PC-3 (cell line): ENCODE results near the gene CD44. TPM values are rescaled to one million over a fixed set of nuclear protein-coding genes. Genes with fewer than 3 reads are reported as not detected.

Experiments used
- ATAC-seq: fragments of 200-7000 bp; cut with Tn5 transposase; 2 replicates; pipeline ENCODE4 v1.9.1; 2020; ENCODE audit warnings: mild to moderate bottlenecking, moderate library complexity
- BruUV-seq: library from RNA; stranded (reverse); fragments of 400-500 nt; replicated peaks from 2 replicates; lab custom pipeline; 2021; lab: Mats Ljungman, UMichigan
- CTCF ChIA-PET: fragments of 300-600 bp; sonication (Branson Sonifier 250); formaldehyde crosslinking; loops from one replicate; lab custom pipeline; 2022; ENCODE audit warnings: antibody characterized with exemption; lab: Charles Lee
- POLR2A ChIA-PET: fragments of 300-600 bp; sonication (Branson Sonifier 250); formaldehyde crosslinking; loops from one replicate; lab custom pipeline; 2022; ENCODE audit warnings: antibody characterized with exemption; ENCODE audit not compliant: unreplicated experiment; lab: Charles Lee
- DNase-seq: peaks from one replicate; pipeline ENCODE4 v3.0.0-alpha.2; 2015
- H2AFZ ChIP-seq: fragments of 300-600 bp; sonication (generic); 2 replicates; pipeline ENCODE4 v1.6.0; 2016; ENCODE audit warnings: antibody characterized with exemption, low read length
- H3F3A ChIP-seq: fragments of 300-600 bp; sonication (generic); one replicate; pipeline ENCODE4 v1.6.0; 2017; ENCODE audit warnings: antibody characterized with exemption, low read length, control low read depth, mild to moderate bottlenecking; ENCODE audit not compliant: unreplicated experiment
- H3K27ac ChIP-seq: fragments of 300-600 bp; sonication (generic); 2 replicates; pipeline ENCODE4 v1.5.1; 2016; ENCODE audit warnings: mild to moderate bottlenecking, low read length
- H3K27me3 ChIP-seq: fragments of 300-600 bp; sonication (generic); 2 replicates; pipeline ENCODE4 v1.6.1; 2016; ENCODE audit warnings: low read length, mixed read lengths
- H3K36me3 ChIP-seq: fragments of 300-600 bp; sonication (generic); 2 replicates; pipeline ENCODE4 v1.6.1; 2016; ENCODE audit warnings: low read depth, mixed run types, low read length, mixed read lengths
- H3K4me1 ChIP-seq: fragments of 300-600 bp; sonication (generic); 2 replicates; pipeline ENCODE4 v1.5.1; 2016; ENCODE audit warnings: low read length; ENCODE audit not compliant: insufficient read depth
- H3K4me2 ChIP-seq: fragments of 300-600 bp; sonication (generic); 2 replicates; pipeline ENCODE4 v1.6.0; 2016; ENCODE audit warnings: low read length
- H3K4me3 ChIP-seq: fragments of 300-600 bp; sonication (generic); 2 replicates; pipeline ENCODE4 v1.5.1; 2016; ENCODE audit warnings: mild to moderate bottlenecking, low read length, mixed read lengths
- H3K79me2 ChIP-seq: fragments of 300-600 bp; sonication (generic); 2 replicates; pipeline ENCODE4 v1.6.1; 2017; ENCODE audit warnings: low read length, mixed read lengths
- H3K9ac ChIP-seq: fragments of 300-600 bp; sonication (generic); 2 replicates; pipeline ENCODE4 v1.6.0; 2016; ENCODE audit warnings: mild to moderate bottlenecking, low read length
- H3K9me2 ChIP-seq: fragments of 300-600 bp; sonication (generic); replicated peaks from 2 replicates; pipeline ENCODE4 v1.6.1; 2016; ENCODE audit warnings: mixed run types, low read length, mixed read lengths
- H3K9me3 ChIP-seq: fragments of 300-600 bp; sonication (generic); 2 replicates; pipeline ENCODE4 v1.6.1; 2016; ENCODE audit warnings: low read length, mixed read lengths
- H4K20me1 ChIP-seq: fragments of 300-600 bp; sonication (generic); 2 replicates; pipeline ENCODE4 v1.6.1; 2016; ENCODE audit warnings: low read length, mixed read lengths
- CTCF ChIP-seq: fragments of 300-600 bp; sonication (generic); conservative IDR thresholded peaks from 2 replicates; pipeline ENCODE4 v1.5.1; 2017; ENCODE audit warnings: antibody characterized with exemption, low read depth, mild to moderate bottlenecking, low read length
- EZH2 ChIP-seq: fragments of 300-600 bp; sonication (generic); IDR thresholded peaks from one replicate; pipeline ENCODE4 v1.6.1; 2017; ENCODE audit warnings: antibody characterized with exemption, mild to moderate bottlenecking, low read length; ENCODE audit not compliant: unreplicated experiment
- EZH2phosphoT487 ChIP-seq: fragments of 300-600 bp; sonication (generic); IDR thresholded peaks from 2 replicates; pipeline ENCODE4 v1.6.1; 2018; ENCODE audit warnings: mild to moderate bottlenecking, antibody characterized with exemption, low read length, borderline replicate concordance
- intact Hi-C: fragments of 100-400 bp; cut with micrococcal nuclease; formaldehyde crosslinking; loops from 2 replicates; pipeline ENCODE4 v1.9.0; 2023
- total RNA-seq: library from RNA; depleted of rRNA; stranded (reverse); fragments of >200 nt; gene quantifications from 2 replicates; pipeline ENCODE4 v1.2.3, GENCODE V29; 2014

Gene CD44
- total RNA-seq, 1 experiment from 2014 or later, result 181 TPM

GRCh38 chr11:35270342-35270741 is 131.4 kb downstream of the CD44 start:
- Histone ChIP-seq H4K20me1 (no peaks in the 10 kb centered on the region), H3K9me2 (no peaks in the 10 kb centered on the region), H3K27ac (no peak overlapping the region), H3K4me1 (peaks cover 9% of the 10 kb centered on the region), H3K4me3 (no peak overlapping the region), H3K36me3 (no peaks in the 10 kb centered on the region), H3K27me3 (no peaks in the 10 kb centered on the region), H3K9me3 (no peaks in the 10 kb centered on the region), H3K9ac (no peak overlapping the region), H2AFZ (no peak overlapping the region), H3F3A (no peaks in the 10 kb centered on the region), H3K79me2 (no peaks in the 10 kb centered on the region), H3K4me2 (no peak overlapping the region)
- intact Hi-C loops, result no loop called here
- CTCF ChIA-PET, result no interaction called here
- TF ChIP-seq EZH2, result no peak
- no peak for TF ChIP-seq CTCF
- TF ChIP-seq EZH2phosphoT487, result no peak
- POLR2A ChIA-PET, result no interaction called here
- BruUV-seq, result no TSS peak
- no peak for ATAC-seq
- no peak for DNase-seq

- Histone ChIP-seq H3K27ac (no peak overlapping the region), H3K4me2 (no peak overlapping the region), H3K27me3 (no peaks in the 10 kb centered on the region), H3K4me3 (no peak overlapping the region), H3F3A (no peaks in the 10 kb centered on the region), H3K9ac (no peak overlapping the region), H4K20me1 (no peaks in the 10 kb centered on the region), H2AFZ (no peak overlapping the region), H3K36me3 (no peaks in the 10 kb centered on the region), H3K9me3 (no peaks in the 10 kb centered on the region), H3K4me1 (peaks cover 16% of the 10 kb centered on the region), H3K79me2 (no peaks in the 10 kb centered on the region), H3K9me2 (no peaks in the 10 kb centered on the region)
- intact Hi-C loops, result no loop called here
- TF ChIP-seq EZH2phosphoT487, result no peak
- TF ChIP-seq CTCF, result no peak
- TF ChIP-seq EZH2, result no peak
- no TSS peak for BruUV-seq
- ChIA-PET POLR2A (no interaction called here), CTCF (no interaction called here)
- DNase-seq (no peak), ATAC-seq (no peak)
These were observed 132.1 kb downstream of the CD44 start for GRCh38 chr11:35271031-35271430.

GRCh38 chr11:35272391-35272902 is 133.5 kb downstream of the CD44 start:
- ATAC-seq (no peak), DNase-seq (no peak)
- Histone ChIP-seq H3K4me3 (no peak overlapping the region), H2AFZ (no peak overlapping the region), H3K9me3 (no peaks in the 10 kb centered on the region), H3K4me2 (no peak overlapping the region), H3K27me3 (no peaks in the 10 kb centered on the region), H3K79me2 (no peaks in the 10 kb centered on the region), H3K4me1 (peaks cover 23% of the 10 kb centered on the region), H3K9me2 (no peaks in the 10 kb centered on the region), H4K20me1 (no peaks in the 10 kb centered on the region), H3K9ac (no peak overlapping the region), H3K36me3 (no peaks in the 10 kb centered on the region), H3K27ac (no peak overlapping the region), H3F3A (no peaks in the 10 kb centered on the region)
- no peak for TF ChIP-seq EZH2
- no peak for TF ChIP-seq EZH2phosphoT487
- TF ChIP-seq CTCF, result no peak
- ChIA-PET POLR2A (no interaction called here), CTCF (no interaction called here)
- intact Hi-C loops, result no loop called here
- BruUV-seq, result no TSS peak
